Measurements from ENCODE around the gene SKIDA1. TPM values are rescaled to one million over a fixed set of nuclear protein-coding genes. Genes with fewer than 3 reads are reported as not detected.

Gene SKIDA1
- total RNA-seq, 1 donor from 2014 or later, result 1.3 TPM

- TF ChIP-seq CTCF (IDR thresholded peaks at IDR 0.05; ENCODE audit: partially characterized antibody, unreplicated experiment), result no peak
- H3K27ac Mint-ChIP-seq (ENCODE audit: unreplicated experiment), result peak overlapping the region; percentile 39
- H3K36me3 Mint-ChIP-seq (ENCODE audit: unreplicated experiment), result no peaks in the 10 kb centered on the region
- DNase-seq, result peak; percentile 25
- peaks cover 12% of the 10 kb centered on the region for H3K9me3 Mint-ChIP-seq (ENCODE audit: unreplicated experiment)
- H3K4me3 Mint-ChIP-seq (ENCODE audit: unreplicated experiment), result peak overlapping the region; percentile 96
- H3K4me1 Mint-ChIP-seq (ENCODE audit: low read depth, unreplicated experiment), result peaks cover 7% of the 10 kb centered on the region
- peaks cover 11% of the 10 kb centered on the region for H3K27me3 Mint-ChIP-seq (ENCODE audit: unreplicated experiment)
These were observed 30.3 kb downstream of the SKIDA1 start for GRCh38 chr10:21495002-21495751.

GRCh38 chr10:21494191-21495001 is 31.1 kb downstream of the SKIDA1 start:
- H3K9me3 Mint-ChIP-seq (ENCODE audit: unreplicated experiment), result peaks cover 12% of the 10 kb centered on the region
- no peak for TF ChIP-seq CTCF (IDR thresholded peaks at IDR 0.05; ENCODE audit: partially characterized antibody, unreplicated experiment)
- peak; percentile 45 for DNase-seq
- H3K4me1 Mint-ChIP-seq (ENCODE audit: low read depth, unreplicated experiment), result peaks cover 7% of the 10 kb centered on the region
- peak overlapping the region; percentile 96 for H3K4me3 Mint-ChIP-seq (ENCODE audit: unreplicated experiment)
- H3K27me3 Mint-ChIP-seq (ENCODE audit: unreplicated experiment), result peaks cover 11% of the 10 kb centered on the region
- H3K27ac Mint-ChIP-seq (ENCODE audit: unreplicated experiment), result no peak overlapping the region
- no peaks in the 10 kb centered on the region for H3K36me3 Mint-ChIP-seq (ENCODE audit: unreplicated experiment)

DNA sequence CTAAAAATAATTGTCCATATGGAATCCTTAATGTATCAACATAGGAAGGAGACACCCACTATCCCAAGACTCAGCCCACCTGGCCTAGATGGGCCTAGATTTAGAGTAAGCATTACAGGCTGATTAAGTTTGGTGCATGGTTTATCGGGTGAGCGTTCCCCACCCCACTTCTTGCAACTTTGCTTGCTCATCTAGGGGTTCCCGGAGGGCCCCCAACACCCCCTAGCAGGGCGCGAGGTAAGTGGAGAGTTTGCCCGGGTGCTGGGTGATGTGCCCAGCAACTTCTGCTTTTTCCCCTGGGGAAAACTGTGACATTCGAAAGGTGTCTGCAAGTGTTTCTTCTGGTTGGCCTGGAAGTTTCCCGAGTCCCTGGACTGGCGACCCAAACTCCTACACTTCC is 31.7 kb downstream of the SKIDA1 start:
- H3K27me3 Mint-ChIP-seq (ENCODE audit: unreplicated experiment), result peaks cover 11% of the 10 kb centered on the region
- no peak for DNase-seq
- TF ChIP-seq CTCF (IDR thresholded peaks at IDR 0.05; ENCODE audit: partially characterized antibody, unreplicated experiment), result no peak
- H3K36me3 Mint-ChIP-seq (ENCODE audit: unreplicated experiment), result no peaks in the 10 kb centered on the region
- H3K27ac Mint-ChIP-seq (ENCODE audit: unreplicated experiment), result no peak overlapping the region
- H3K4me3 Mint-ChIP-seq (ENCODE audit: unreplicated experiment), result peak overlapping the region; percentile 77
- peaks cover 12% of the 10 kb centered on the region for H3K9me3 Mint-ChIP-seq (ENCODE audit: unreplicated experiment)
- H3K4me1 Mint-ChIP-seq (ENCODE audit: low read depth, unreplicated experiment), result peaks cover 1% of the 10 kb centered on the region

GRCh38 chr10:21492421-21492820 is 33.1 kb downstream of the SKIDA1 start:
- Mint-ChIP-seq H3K27ac (ENCODE audit: unreplicated experiment) (no peak overlapping the region), H3K36me3 (ENCODE audit: unreplicated experiment) (no peaks in the 10 kb centered on the region), H3K9me3 (ENCODE audit: unreplicated experiment) (peaks cover 5% of the 10 kb centered on the region), H3K4me3 (ENCODE audit: unreplicated experiment) (no peak overlapping the region), H3K27me3 (ENCODE audit: unreplicated experiment) (peaks cover 8% of the 10 kb centered on the region), H3K4me1 (ENCODE audit: low read depth, unreplicated experiment) (peaks cover 5% of the 10 kb centered on the region)
- no peak for DNase-seq
- TF ChIP-seq CTCF (IDR thresholded peaks at IDR 0.05; ENCODE audit: partially characterized antibody, unreplicated experiment), result no peak

DNA sequence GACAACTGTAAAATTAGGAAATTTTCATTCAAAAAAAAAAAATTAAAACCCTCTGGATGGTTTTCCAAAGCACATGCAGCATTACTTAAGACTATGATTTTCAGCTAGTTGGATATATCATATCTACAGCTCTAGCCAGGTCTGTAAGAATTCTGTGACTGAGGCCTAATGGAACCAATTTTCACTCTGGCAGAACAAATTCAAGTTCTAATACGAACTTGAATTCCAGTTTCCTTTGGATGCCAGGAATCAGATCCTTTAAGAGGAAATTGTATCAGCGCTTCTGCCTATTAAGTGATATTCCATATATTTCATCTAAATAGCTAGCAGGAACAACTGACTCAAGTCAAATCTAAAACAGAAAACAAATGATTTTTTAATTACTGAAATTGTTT is 34.8 kb downstream of the SKIDA1 start:
- Mint-ChIP-seq H3K9me3 (ENCODE audit: unreplicated experiment) (peaks cover 4% of the 10 kb centered on the region), H3K27me3 (ENCODE audit: unreplicated experiment) (peaks cover 8% of the 10 kb centered on the region), H3K4me1 (ENCODE audit: low read depth, unreplicated experiment) (peaks cover 5% of the 10 kb centered on the region), H3K36me3 (ENCODE audit: unreplicated experiment) (no peaks in the 10 kb centered on the region), H3K4me3 (ENCODE audit: unreplicated experiment) (no peak overlapping the region), H3K27ac (ENCODE audit: unreplicated experiment) (no peak overlapping the region)
- DNase-seq, result no peak
- no peak for TF ChIP-seq CTCF (IDR thresholded peaks at IDR 0.05; ENCODE audit: partially characterized antibody, unreplicated experiment)
